Mucosa of stomach (tissue), 1 donor: Measurements from ENCODE around the gene DCBLD2.

Source experiments
- H3K27me3 ChIP-seq: one replicate; pipeline ENCODE4 v1.7.0; 2013; ENCODE audit warnings: mild to moderate bottlenecking, low read length; ENCODE audit not compliant: control insufficient read depth, insufficient read depth
- H3K36me3 ChIP-seq: one replicate; pipeline ENCODE4 v1.7.0; 2013; ENCODE audit warnings: low read length; ENCODE audit not compliant: control insufficient read depth, insufficient read depth
- H3K4me1 ChIP-seq: one replicate; pipeline ENCODE4 v1.7.0; 2013; ENCODE audit warnings: mild to moderate bottlenecking, low read length; ENCODE audit not compliant: control insufficient read depth, insufficient read depth
- H3K4me3 ChIP-seq: one replicate; pipeline ENCODE4 v1.7.0; 2013; ENCODE audit warnings: low read length
- H3K9ac ChIP-seq: one replicate; pipeline ENCODE4 v1.7.0; 2013; ENCODE audit warnings: mild to moderate bottlenecking, low read length, moderate library complexity
- H3K9me3 ChIP-seq: one replicate; pipeline ENCODE4 v1.7.0; 2013; ENCODE audit warnings: mild to moderate bottlenecking, low read length, moderate library complexity; ENCODE audit not compliant: control insufficient read depth
- donor health status: Pancreatic carcinoma.

Gene DCBLD2

DNA sequence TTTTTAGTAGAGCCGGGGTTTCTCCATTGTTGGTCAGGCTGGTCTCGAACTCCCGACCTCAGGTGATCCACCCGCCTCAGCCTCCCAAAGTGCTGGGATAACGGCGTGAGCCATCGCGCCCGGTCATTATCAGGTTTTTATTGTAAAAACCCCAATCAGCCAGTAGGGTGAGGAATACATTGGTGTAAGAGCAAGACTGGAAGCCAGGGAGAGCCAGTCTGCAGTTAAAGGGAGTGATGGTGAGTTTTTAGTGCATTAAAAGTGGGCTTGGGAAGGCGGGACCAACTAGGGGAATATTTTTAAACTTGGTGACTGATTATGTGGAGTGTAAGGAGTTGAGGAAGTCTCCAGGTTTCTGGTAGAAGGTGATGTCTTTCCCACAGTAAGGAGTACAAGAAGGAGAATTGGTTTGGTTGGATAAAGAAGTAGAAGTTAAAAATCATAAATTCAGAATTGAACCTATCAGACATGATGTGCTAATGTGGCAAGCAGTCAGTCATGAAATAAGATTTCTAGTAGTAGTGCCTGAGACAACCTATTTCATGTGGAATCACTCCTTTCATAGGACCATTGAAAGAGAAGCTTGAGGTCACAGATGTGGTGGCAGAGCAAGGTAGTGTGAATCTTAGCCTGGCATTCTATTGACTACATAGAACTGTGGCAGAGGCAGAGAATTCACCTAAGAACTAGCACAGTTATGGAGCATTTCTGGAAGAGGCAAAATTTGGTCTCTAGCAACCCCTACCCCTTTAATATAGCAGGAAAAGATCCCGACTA is 2.4 kb upstream of the DCBLD2 start:
- Histone ChIP-seq H3K9ac (no peak overlapping the region), H3K4me3 (no peak overlapping the region), H3K36me3 (no peaks in the 10 kb centered on the region), H3K9me3 (no peaks in the 10 kb centered on the region), H3K4me1 (no peaks in the 10 kb centered on the region), H3K27me3 (no peaks in the 10 kb centered on the region)

DNA sequence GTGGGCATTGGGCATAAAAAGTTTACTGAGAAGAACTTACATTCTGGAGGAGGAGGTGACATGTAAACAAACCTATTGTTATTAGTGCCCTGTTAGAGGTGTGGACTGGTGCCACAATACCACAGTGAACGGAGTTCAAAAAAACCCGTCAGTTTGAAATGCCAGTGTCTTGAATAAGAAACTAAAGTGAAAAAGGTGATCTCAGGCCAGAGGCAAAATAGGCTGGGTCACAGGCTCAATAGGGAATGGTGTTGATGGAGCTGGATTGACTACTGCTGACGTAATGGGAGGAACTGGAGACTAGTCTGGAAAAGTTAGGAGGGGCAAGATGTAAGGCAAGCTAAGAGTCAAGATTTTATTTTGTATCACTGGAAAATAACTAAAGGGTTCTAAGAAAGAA is 1.6 kb upstream of the DCBLD2 start:
- no peaks in the 10 kb centered on the region for H3K4me1 ChIP-seq
- no peaks in the 10 kb centered on the region for H3K9me3 ChIP-seq
- no peaks in the 10 kb centered on the region for H3K36me3 ChIP-seq
- H3K4me3 ChIP-seq: no peak overlapping the region
- no peaks in the 10 kb centered on the region for H3K27me3 ChIP-seq
- no peak overlapping the region for H3K9ac ChIP-seq

DNA sequence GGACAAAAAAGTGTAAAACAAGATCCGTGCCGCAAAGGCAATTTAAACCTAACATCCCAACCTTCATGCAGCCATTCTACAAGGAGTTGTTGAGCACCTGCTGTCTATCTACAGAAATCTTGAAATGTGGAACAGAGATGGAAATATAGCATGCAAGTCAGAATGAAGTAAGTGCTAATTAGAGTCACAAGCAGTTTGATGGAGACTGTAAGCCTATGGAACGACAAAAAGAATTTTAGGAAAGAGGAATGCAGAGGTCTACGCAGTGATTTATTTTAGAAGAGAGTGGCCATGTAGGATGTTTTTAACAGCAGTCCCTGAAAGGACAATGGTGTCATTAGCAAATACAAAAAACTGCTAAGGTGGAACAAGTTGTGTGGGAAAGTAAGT is 851 bp upstream of the DCBLD2 start:
- Histone ChIP-seq H3K4me1 (no peaks in the 10 kb centered on the region), H3K9ac (peak overlapping the region; percentile 54), H3K4me3 (peak overlapping the region; percentile 38)

DNA sequence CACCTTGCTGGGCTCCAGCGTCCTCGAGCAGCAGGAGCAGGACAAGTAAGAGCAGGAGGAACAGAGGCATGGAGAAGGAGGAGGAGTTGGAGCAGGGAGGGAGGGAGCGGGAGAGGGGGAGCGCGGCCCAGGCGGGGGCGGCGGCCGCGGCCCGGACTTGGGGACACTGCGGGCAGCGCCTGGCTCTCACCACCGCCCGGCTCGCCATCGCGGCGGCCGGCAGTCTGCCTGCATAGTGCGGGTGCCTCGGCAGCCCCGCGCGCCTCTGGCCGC is 440 bp downstream of the DCBLD2 start:
- no peaks in the 10 kb centered on the region for H3K4me1 ChIP-seq
- H3K9ac ChIP-seq: peak overlapping the region; percentile 64
- H3K27me3 ChIP-seq: no peaks in the 10 kb centered on the region
- peak overlapping the region; percentile 52 for H3K4me3 ChIP-seq
- no peaks in the 10 kb centered on the region for H3K9me3 ChIP-seq
- H3K36me3 ChIP-seq: no peaks in the 10 kb centered on the region

More for the DNA sequence above, 851 bp upstream of the DCBLD2 start:
- Histone ChIP-seq H3K9me3 (no peaks in the 10 kb centered on the region), H3K36me3 (no peaks in the 10 kb centered on the region), H3K27me3 (no peaks in the 10 kb centered on the region)

DNA sequence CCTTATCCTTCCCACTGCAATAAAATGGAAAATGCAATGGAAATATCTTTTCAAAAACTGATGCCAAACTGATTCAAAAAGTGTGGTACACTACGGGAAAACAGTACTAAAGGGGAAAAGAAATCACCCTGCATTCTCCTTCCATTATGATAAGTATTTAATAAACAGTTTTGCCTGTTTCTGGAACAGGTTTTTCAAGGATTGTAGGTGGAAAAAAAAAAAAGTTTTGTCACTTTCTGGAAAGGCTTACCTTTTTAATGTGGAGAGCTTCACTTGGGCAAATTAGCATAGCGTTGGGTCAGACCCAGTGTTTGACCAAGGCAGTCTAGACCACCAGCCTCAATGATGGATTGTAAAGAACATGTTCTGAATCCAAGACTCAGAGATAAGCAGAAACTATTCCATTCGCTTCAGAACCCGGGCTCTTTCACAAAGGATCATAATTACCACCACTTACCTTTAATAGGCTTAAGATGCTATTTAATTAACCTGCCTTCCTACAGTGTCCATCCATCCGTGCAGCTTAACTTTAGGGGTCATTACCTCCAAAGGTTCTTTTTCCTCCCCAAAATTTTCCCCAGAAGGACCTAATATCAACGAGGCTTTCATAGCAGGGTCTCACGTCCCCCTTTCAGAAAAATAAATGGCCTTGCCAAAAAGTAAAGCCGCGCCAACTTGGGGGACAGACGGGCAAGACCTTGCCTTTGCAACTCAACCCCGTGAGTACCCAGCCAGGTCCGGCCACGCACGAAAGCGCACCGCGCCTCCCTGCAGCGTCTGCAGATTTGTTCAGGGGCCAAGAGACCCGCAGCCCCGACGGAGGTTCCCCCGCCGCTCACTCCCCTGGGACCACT is 1.0 kb downstream of the DCBLD2 start:
- peak overlapping the region; percentile 52 for H3K4me3 ChIP-seq
- peak overlapping the region; percentile 64 for H3K9ac ChIP-seq
- no peaks in the 10 kb centered on the region for H3K9me3 ChIP-seq
- H3K36me3 ChIP-seq: no peaks in the 10 kb centered on the region
- H3K27me3 ChIP-seq: no peaks in the 10 kb centered on the region
- H3K4me1 ChIP-seq: no peaks in the 10 kb centered on the region

GRCh38 chr3:98897701-98898100 is 3.8 kb downstream of the DCBLD2 start:
- H3K9ac ChIP-seq: no peak overlapping the region
- H3K9me3 ChIP-seq: no peaks in the 10 kb centered on the region
- H3K27me3 ChIP-seq: no peaks in the 10 kb centered on the region
- no peak overlapping the region for H3K4me3 ChIP-seq
- H3K4me1 ChIP-seq: no peaks in the 10 kb centered on the region
- H3K36me3 ChIP-seq: no peaks in the 10 kb centered on the region

GRCh38 chr3:98894791-98895576 is 6.5 kb downstream of the DCBLD2 start:
- H3K4me1 ChIP-seq: no peaks in the 10 kb centered on the region
- no peaks in the 10 kb centered on the region for H3K36me3 ChIP-seq
- no peaks in the 10 kb centered on the region for H3K27me3 ChIP-seq
- no peak overlapping the region for H3K4me3 ChIP-seq
- no peak overlapping the region for H3K9ac ChIP-seq
- no peaks in the 10 kb centered on the region for H3K9me3 ChIP-seq

DNA sequence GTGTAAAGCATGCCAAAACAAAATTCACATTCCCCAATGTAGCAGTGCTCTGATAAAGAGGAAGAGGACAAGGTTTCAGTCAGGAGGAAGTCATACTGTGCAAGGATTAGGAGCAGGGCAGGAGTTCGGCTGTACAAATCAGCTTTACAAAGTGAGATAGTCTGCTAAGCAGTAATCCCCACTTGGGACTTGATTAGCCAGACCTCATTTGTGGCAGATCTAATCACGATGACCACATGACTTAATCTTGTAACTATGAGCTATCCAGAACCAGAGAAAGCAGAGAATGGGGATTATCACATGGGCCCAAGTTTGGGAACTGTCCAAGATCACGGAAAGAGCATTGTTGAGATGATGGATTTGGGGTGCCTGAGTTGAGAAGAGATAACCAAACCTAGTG is 7.8 kb downstream of the DCBLD2 start:
- no peaks in the 10 kb centered on the region for H3K9me3 ChIP-seq
- H3K4me1 ChIP-seq: no peaks in the 10 kb centered on the region
- H3K27me3 ChIP-seq: no peaks in the 10 kb centered on the region
- no peaks in the 10 kb centered on the region for H3K36me3 ChIP-seq
- no peak overlapping the region for H3K9ac ChIP-seq
- H3K4me3 ChIP-seq: no peak overlapping the region

DNA sequence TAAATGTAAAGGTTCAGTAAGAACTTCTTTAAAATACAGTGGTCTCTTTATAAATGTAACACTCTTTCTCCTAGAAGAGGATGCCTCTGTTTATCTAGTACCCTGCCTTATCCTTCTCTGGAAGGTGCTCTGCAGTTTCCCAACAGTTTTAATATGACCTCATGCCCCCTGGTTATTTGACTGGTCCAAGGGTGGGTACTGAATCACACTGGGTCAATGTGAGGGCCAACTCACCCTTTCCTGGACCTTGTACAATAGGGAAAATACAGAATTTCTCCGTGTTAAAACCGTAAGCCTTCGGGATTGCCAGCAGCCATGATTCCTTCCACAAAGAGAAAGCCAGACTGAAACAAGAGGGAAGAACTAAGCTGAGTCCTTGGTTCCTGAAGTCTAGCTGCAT is 9.2 kb downstream of the DCBLD2 start:
- no peak overlapping the region for H3K4me3 ChIP-seq
- H3K27me3 ChIP-seq: no peaks in the 10 kb centered on the region
- H3K9ac ChIP-seq: no peak overlapping the region
- no peaks in the 10 kb centered on the region for H3K4me1 ChIP-seq
- H3K9me3 ChIP-seq: no peaks in the 10 kb centered on the region
- no peaks in the 10 kb centered on the region for H3K36me3 ChIP-seq

GRCh38 chr3:98890965-98891910 is 10.3 kb downstream of the DCBLD2 start:
- no peaks in the 10 kb centered on the region for H3K4me1 ChIP-seq
- H3K9ac ChIP-seq: no peak overlapping the region
- H3K9me3 ChIP-seq: no peaks in the 10 kb centered on the region
- H3K27me3 ChIP-seq: no peaks in the 10 kb centered on the region
- no peak overlapping the region for H3K4me3 ChIP-seq
- H3K36me3 ChIP-seq: no peaks in the 10 kb centered on the region

DNA sequence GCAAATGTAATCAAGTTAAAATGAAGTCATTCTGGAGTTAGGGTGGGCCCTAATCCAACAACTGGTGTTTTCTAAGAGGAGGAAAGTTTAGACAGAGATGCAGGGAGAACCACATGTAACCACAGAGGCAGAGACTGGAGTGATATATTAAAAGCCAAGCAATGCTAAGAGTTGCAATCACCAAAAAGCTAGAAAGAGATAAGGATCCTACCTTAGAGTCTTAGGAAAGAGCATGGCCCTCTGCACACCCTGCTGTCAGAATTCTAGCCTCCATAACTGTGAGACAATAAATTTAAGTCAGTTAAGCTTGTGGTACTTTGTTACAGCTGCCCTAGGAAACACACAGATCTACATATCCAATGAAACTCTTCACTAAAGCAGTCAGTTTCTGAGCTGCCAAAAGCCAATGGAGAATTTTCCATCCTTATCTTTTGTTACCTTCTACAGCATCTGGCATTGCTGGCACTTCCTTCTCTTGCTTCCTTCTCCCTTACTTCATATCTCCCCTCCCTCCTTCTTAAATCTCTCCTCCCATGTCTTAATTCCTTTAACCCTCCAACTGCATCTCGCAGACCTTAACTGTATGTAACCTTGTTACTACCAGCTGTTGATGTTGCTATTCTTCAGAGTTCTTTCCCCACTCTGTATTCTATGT is 11.2 kb downstream of the DCBLD2 start:
- no peaks in the 10 kb centered on the region for H3K36me3 ChIP-seq
- no peaks in the 10 kb centered on the region for H3K27me3 ChIP-seq
- H3K4me1 ChIP-seq: no peaks in the 10 kb centered on the region
- no peak overlapping the region for H3K4me3 ChIP-seq
- H3K9me3 ChIP-seq: no peaks in the 10 kb centered on the region
- H3K9ac ChIP-seq: no peak overlapping the region
